Measurements from ENCODE around the gene ANKRD55. TPM values are rescaled to one million over a fixed set of nuclear protein-coding genes. Genes with fewer than 3 reads are reported as not detected.
"Not testable (repeated sequence)": the region's sequence is repeated elsewhere in the genome, so short reads cannot be mapped to it uniquely, and the experiment has no call there.

The ANKRD55 gene
- total RNA-seq, 1 donor from 2014 or later, result 0.74 TPM

DNA sequence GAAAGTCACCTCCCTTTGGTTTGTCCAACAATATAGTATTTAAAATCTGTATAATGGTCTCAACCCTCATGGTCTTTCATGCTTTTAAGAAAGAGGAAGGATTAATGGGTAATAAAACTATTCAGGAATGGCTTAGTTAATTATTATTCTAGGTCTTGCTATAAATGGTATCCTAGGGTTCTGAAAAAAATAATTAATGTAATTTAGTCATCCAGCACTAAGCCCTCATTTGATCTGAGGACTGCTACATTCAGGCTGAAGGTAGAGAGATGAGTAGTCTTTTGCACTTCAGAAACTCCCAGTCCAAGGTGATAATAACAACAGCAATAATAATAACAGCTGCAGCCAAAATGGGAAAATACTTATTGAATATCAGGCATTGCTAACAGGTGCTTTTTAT lies 2.6 kb downstream of the ANKRD55 start:
- H3K4me1 ChIP-seq, result no peaks in the 10 kb centered on the region
- no peaks in the 10 kb centered on the region for H3K36me3 ChIP-seq
- no peaks in the 10 kb centered on the region for H3K27me3 ChIP-seq
- TF ChIP-seq POLR2AphosphoS5 (IDR thresholded peaks at IDR 0.05; ENCODE audit: insufficient read depth in 1 of 2, low read depth in 1 of 2), result no peak
- H3K27ac ChIP-seq, result no peak overlapping the region
- intact Hi-C loops (cut with DNase I), result no loop called here
- H3K4me3 ChIP-seq, result no peak overlapping the region
- no peak for DNase-seq (ENCODE audit: extremely low spot score in 2 of 2)
- no peaks in the 10 kb centered on the region for H3K9me3 ChIP-seq

DNA sequence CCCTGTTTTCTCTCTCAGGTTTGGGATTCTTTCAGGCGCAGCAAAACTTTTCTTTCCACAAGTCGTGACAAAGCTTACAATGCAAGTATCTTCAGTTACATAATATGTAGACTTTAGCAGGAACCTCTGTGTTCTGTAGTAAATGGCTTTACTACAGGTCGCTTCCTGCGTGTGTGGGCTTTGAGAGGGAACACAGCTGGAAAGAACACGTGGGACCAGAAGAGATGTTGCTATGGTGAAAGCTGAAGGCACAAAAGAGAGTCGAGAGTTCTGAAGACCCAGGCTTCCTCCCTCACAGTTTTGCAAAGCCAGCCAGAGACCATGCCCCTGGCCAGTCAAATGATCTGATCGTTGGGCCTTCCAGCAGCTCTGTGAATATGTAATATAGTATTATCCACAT lies 4.0 kb downstream of the ANKRD55 start:
- no peaks in the 10 kb centered on the region for H3K36me3 ChIP-seq
- H3K4me1 ChIP-seq, result no peaks in the 10 kb centered on the region
- TF ChIP-seq POLR2AphosphoS5 (IDR thresholded peaks at IDR 0.05; ENCODE audit: insufficient read depth in 1 of 2, low read depth in 1 of 2) (no peak), POLR2A (IDR thresholded peaks at IDR 0.05) (no peak)
- TF ChIP-seq, protein P1, sequence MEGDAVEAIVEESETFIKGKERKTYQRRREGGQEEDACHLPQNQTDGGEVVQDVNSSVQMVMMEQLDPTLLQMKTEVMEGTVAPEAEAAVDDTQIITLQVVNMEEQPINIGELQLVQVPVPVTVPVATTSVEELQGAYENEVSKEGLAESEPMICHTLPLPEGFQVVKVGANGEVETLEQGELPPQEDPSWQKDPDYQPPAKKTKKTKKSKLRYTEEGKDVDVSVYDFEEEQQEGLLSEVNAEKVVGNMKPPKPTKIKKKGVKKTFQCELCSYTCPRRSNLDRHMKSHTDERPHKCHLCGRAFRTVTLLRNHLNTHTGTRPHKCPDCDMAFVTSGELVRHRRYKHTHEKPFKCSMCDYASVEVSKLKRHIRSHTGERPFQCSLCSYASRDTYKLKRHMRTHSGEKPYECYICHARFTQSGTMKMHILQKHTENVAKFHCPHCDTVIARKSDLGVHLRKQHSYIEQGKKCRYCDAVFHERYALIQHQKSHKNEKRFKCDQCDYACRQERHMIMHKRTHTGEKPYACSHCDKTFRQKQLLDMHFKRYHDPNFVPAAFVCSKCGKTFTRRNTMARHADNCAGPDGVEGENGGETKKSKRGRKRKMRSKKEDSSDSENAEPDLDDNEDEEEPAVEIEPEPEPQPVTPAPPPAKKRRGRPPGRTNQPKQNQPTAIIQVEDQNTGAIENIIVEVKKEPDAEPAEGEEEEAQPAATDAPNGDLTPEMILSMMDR (IDR thresholded peaks at IDR 0.05), result no peak

DNA sequence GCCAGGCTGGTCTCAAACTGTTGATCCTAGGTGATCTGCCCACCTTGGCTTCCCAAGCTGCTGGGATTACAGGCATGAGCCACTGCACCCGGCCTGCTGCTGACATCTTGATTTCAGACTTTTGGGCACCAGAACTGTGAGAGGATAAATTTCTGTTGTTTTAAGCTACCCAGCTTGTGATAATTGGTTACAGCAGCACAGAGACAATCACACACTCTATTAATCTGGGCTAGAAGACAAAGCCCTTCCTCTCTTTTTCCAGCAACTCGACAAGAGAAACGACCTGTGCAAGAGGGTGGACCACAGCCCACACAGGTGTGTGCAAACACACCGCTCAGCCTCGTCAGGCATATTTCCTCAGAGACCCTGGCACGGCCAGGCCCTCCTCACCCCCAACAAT lies 4.5 kb downstream of the ANKRD55 start:
- TF ChIP-seq POLR2A (IDR thresholded peaks at IDR 0.05) (no peak), POLR2AphosphoS5 (IDR thresholded peaks at IDR 0.05; ENCODE audit: insufficient read depth in 1 of 2, low read depth in 1 of 2) (no peak)
- TF ChIP-seq, protein P1 (IDR thresholded peaks at IDR 0.05), result no peak
- no peak overlapping the region for H3K27ac ChIP-seq
- H3K4me3 ChIP-seq, result no peak overlapping the region
- H3K36me3 ChIP-seq, result no peaks in the 10 kb centered on the region
- H3K27me3 ChIP-seq, result no peaks in the 10 kb centered on the region
- H3K4me1 ChIP-seq, result no peaks in the 10 kb centered on the region
- no peaks in the 10 kb centered on the region for H3K9me3 ChIP-seq
- DNase-seq (ENCODE audit: extremely low spot score in 2 of 2), result no peak
- intact Hi-C loops (cut with DNase I), result no loop called here

More for the DNA sequence above, 4.0 kb downstream of the ANKRD55 start:
- Histone ChIP-seq H3K27me3 (no peaks in the 10 kb centered on the region), H3K4me3 (no peak overlapping the region), H3K9me3 (no peaks in the 10 kb centered on the region), H3K27ac (no peak overlapping the region)
- DNase-seq (ENCODE audit: extremely low spot score in 2 of 2), result no peak
- intact Hi-C loops (cut with DNase I), result no loop called here

DNA sequence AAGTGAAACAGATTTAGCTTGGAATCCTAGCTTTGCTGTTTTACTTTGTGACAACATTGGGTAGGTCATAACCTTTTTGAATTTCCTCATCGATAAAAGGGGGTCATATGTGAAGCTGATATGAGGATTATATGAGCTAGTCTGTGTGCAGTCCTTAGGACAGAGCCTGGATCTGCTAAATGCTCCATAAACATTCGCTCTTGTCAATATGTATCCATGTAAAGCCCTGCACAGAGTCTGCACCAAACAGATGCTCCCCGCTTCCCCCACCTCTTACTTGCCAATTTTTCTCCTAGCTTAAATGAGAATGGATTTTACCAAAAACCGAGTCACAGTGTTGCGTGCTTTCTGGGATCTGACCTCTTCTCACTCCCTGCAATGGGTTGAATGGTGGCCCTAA lies 5.4 kb downstream of the ANKRD55 start:
- intact Hi-C loops (cut with DNase I), result no loop called here
- Histone ChIP-seq H3K27me3 (no peaks in the 10 kb centered on the region), H3K27ac (no peak overlapping the region), H3K36me3 (no peaks in the 10 kb centered on the region), H3K9me3 (no peaks in the 10 kb centered on the region), H3K4me3 (no peak overlapping the region), H3K4me1 (no peaks in the 10 kb centered on the region)
- TF ChIP-seq POLR2AphosphoS5 (IDR thresholded peaks at IDR 0.05; ENCODE audit: insufficient read depth in 1 of 2, low read depth in 1 of 2), result no peak
- TF ChIP-seq, protein P1 (IDR thresholded peaks at IDR 0.05), result no peak
- TF ChIP-seq POLR2A (IDR thresholded peaks at IDR 0.05), result no peak
- no peak for DNase-seq (ENCODE audit: extremely low spot score in 2 of 2)

DNA sequence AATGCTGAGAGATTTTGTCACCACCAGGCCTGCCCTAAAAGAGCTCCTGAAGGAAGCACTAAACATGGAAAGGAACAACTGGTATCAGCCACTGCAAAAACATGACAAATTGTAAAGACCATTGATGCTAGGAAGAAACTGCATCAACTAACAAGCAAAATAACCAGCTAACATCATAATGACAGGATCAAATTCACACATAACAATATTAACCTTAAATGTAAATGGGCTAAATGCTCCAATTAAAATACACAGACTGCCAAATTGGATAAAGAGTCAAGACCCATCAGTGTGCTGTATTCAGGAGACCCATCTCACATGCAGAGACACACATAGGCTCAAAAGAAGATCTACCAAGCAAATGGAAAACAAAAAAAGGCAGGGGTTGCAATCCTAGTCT lies 9.8 kb downstream of the ANKRD55 start:
- H3K4me3 ChIP-seq; H3K4me1 ChIP-seq; H3K9me3 ChIP-seq; H3K36me3 ChIP-seq; H3K27ac ChIP-seq; DNase-seq (ENCODE audit: extremely low spot score in 2 of 2); H3K27me3 ChIP-seq; intact Hi-C loops (cut with DNase I): not testable (repeated sequence)

DNA sequence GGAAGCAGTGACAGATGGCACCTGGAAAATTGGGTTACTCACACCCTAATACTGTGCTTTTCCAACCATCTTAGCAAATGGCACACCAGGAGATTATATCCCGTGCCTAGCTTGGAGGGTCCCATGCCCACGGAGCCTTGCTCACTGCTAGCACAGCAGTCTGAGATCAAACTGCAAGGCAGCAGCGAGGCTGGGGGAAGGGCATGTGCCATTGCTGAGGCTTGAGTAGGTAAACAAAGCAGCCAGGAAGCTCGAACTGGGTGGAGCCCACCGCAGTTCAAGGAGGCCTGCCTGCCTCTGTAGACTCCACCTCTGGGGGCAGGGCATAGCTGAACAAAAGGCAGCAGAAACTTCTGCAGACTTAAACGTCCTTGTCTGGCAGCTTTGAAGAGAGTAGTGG lies 11.5 kb downstream of the ANKRD55 start:
- H3K4me3 ChIP-seq; DNase-seq (ENCODE audit: extremely low spot score in 2 of 2); H3K27me3 ChIP-seq; H3K27ac ChIP-seq; intact Hi-C loops (cut with DNase I); H3K9me3 ChIP-seq; H3K36me3 ChIP-seq; H3K4me1 ChIP-seq: not testable (repeated sequence)
